ENCODE data around the gene FCHSD2. TPM values are rescaled to one million over a fixed set of nuclear protein-coding genes. Genes with fewer than 3 reads are reported as not detected.
"Not testable (repeated sequence)": the region's sequence is repeated elsewhere in the genome, so short reads cannot be mapped to it uniquely, and the experiment has no call there.

The FCHSD2 gene
- total and polyA plus RNA-seq, 8 donors = 5.5 to 22.5 (median 10.4) TPM

- Histone ChIP-seq H3K4me3 (no peak overlapping the region), H3K27ac (no peak overlapping the region), H3K4me1 (peaks cover 0 to 6% (median 6%) of the 10 kb centered on the region in 3 donors), H3K36me3 (no peaks in the 10 kb centered on the region), H3K9me3 (no peaks in the 10 kb centered on the region), H3K27me3 (no peaks in the 10 kb centered on the region)
- TF ChIP-seq CTCF (IDR thresholded peaks at IDR 0.05) = no peak
- FAIRE-seq (no peak), ATAC-seq (no peak), DNase-seq (no peak)
- intact Hi-C loops (cut with DNase I) = no loop called here
- 68 to 73% methylated on average over 4 of the region's 4 CpGs for WGBS, 2 donors
These were observed 343.8 kb downstream of the FCHSD2 start for GRCh38 chr11:72798361-72798760.

GRCh38 chr11:72793425-72794367, 348.4 kb downstream of the FCHSD2 start, which contains the start of gene STARD10:
Gene STARD10 (minus strand): TSS chr11:72794047. CDS start chr11:72781181, 12,866 bp downstream.
- intact Hi-C loops (cut with DNase I) = loop anchor here in 1 of 3 donors (5.0 kb wide), 1 partner anchor 66 kb away; no protein-coding TSS in a partner anchor
- H3K36me3 ChIP-seq = no peaks in the 10 kb centered on the region
- H3K27ac ChIP-seq = peak within 1 kb of the TSS; percentile 79 to 95 (median 83)
- DNase-seq = peak; percentile 93 to 99 (median 96)
- peak within 1 kb of the TSS; percentile 40 to 58 (median 52) for H3K4me3 ChIP-seq
- no peaks in the 10 kb centered on the region for H3K9me3 ChIP-seq
- peaks cover 0 to 11% (median 9%) of the 10 kb centered on the region in 3 donors for H3K4me1 ChIP-seq
- peak; percentile 59 for FAIRE-seq
- H3K27me3 ChIP-seq = no peaks in the 10 kb centered on the region
- TF ChIP-seq CTCF (IDR thresholded peaks at IDR 0.05) = peak; percentile 93 to 99 (median 96)
- peak; percentile 96 to 99 (median 97) for ATAC-seq
- WGBS, 2 donors = 1% methylated on average over 53 to 55 of the region's 55 CpGs

GRCh38 chr11:72793076-72793424, 349.1 kb downstream of the FCHSD2 start:
- no peaks in the 10 kb centered on the region for H3K27me3 ChIP-seq
- H3K9me3 ChIP-seq = no peaks in the 10 kb centered on the region
- no peaks in the 10 kb centered on the region for H3K36me3 ChIP-seq
- intact Hi-C loops (cut with DNase I) = loop anchor here in 1 of 3 donors (5.0 kb wide), 1 partner anchor 66 kb away; no protein-coding TSS in a partner anchor
- ATAC-seq (no peak), DNase-seq (no peak), FAIRE-seq (no peak)
- no peak for TF ChIP-seq CTCF (IDR thresholded peaks at IDR 0.05)
- peak overlapping the region in 2 of 4 donors; percentile 85 to 95 for H3K27ac ChIP-seq
- peaks cover 0 to 11% (median 9%) of the 10 kb centered on the region in 3 donors for H3K4me1 ChIP-seq
- peak overlapping the region in 1 of 4 donors; percentile 56 for H3K4me3 ChIP-seq
- WGBS, 2 donors = 45 to 59% methylated on average over 2 of the region's 2 CpGs

- intact Hi-C loops (cut with DNase I) = loop anchor here in 1 of 3 donors (5.0 kb wide), 1 partner anchor 65 kb away; no protein-coding TSS in a partner anchor
- ATAC-seq = no peak
- DNase-seq = peak in 1 of 6 donors; percentile 28
- Histone ChIP-seq H3K27me3 (no peaks in the 10 kb centered on the region), H3K4me3 (no peak overlapping the region), H3K9me3 (no peaks in the 10 kb centered on the region), H3K4me1 (peaks cover 0 to 11% (median 9%) of the 10 kb centered on the region in 3 donors), H3K27ac (peak overlapping the region in 1 of 4 donors; percentile 95), H3K36me3 (no peaks in the 10 kb centered on the region)
- 90 to 95% methylated on average over 3 of the region's 3 CpGs for WGBS, 2 donors
- FAIRE-seq = no peak
- no peak for TF ChIP-seq CTCF (IDR thresholded peaks at IDR 0.05)
These were observed 349.6 kb downstream of the FCHSD2 start for GRCh38 chr11:72792437-72793021.

- DNase-seq, H3K27ac ChIP-seq, ATAC-seq, FAIRE-seq, H3K27me3 ChIP-seq, H3K36me3 ChIP-seq, H3K4me3 ChIP-seq, H3K9me3 ChIP-seq: not testable (repeated sequence)
- 80% methylated on average over 7 of the region's 7 CpGs for WGBS, 2 donors
- intact Hi-C loops (cut with DNase I) = loop anchor here in 1 of 3 donors (5.0 kb wide), 1 partner anchor 64 kb away; no protein-coding TSS in a partner anchor
- peaks cover 4 to 23% (median 12%) of the 10 kb centered on the region in 3 donors for H3K4me1 ChIP-seq
These were observed 350.9 kb downstream of the FCHSD2 start for GRCh38 chr11:72791228-72791627.
